ENCODE data around the gene LIM2.

GRCh38 chr19:51352783-51353360 is 34.9 kb downstream of the LIM2 start:
- no peak for TF ChIP-seq EZH2 (optimal IDR thresholded peaks at IDR 0.05; ENCODE audit: low read depth, low read length)
- TF ChIP-seq CTCF (IDR thresholded peaks at IDR 0.05; ENCODE audit: low read length), result no peak
- no peak for TF ChIP-seq EZH2phosphoT487 (IDR thresholded peaks at IDR 0.05; ENCODE audit: low read length)

Data from MM.1S (cell line).